GM19372 (cell line): ENCODE data around the gene TSPAN7.

Experiments used
- ATAC-seq: cut with Tn5 transposase; IDR thresholded peaks from one replicate; pipeline ENCODE4 v1.9.1; 2021; ENCODE audit warnings: mild to moderate bottlenecking, low read depth, moderate library complexity; ENCODE audit not compliant: unreplicated experiment

TSPAN7 gene

GRCh38 chrX:38639730-38640129 lies 78.4 kb downstream of the TSPAN7 start:
- no peak for ATAC-seq

GRCh38 chrX:38641197-38641596 lies 79.9 kb downstream of the TSPAN7 start:
- ATAC-seq: no peak

- no peak for ATAC-seq
Observed at GRCh38 chrX:38643903-38644302, 82.6 kb downstream of the TSPAN7 start.

- no peak for ATAC-seq
Observed at GRCh38 chrX:38646129-38646528, 84.8 kb downstream of the TSPAN7 start.

- no peak for ATAC-seq
Observed at GRCh38 chrX:38649221-38649620, 87.9 kb downstream of the TSPAN7 start.

GRCh38 chrX:38649674-38650647 lies 88.6 kb downstream of the TSPAN7 start:
- ATAC-seq: no peak

- no peak for ATAC-seq
Observed at GRCh38 chrX:38651625-38652601, 90.6 kb downstream of the TSPAN7 start.

- no peak for ATAC-seq
Observed at GRCh38 chrX:38652934-38653442, 91.6 kb downstream of the TSPAN7 start.

- ATAC-seq: no peak
Observed at GRCh38 chrX:38654302-38654701, 93.0 kb downstream of the TSPAN7 start.

GRCh38 chrX:38656350-38656915 lies 95.1 kb downstream of the TSPAN7 start:
- ATAC-seq: no peak

- no peak for ATAC-seq
Observed at GRCh38 chrX:38657562-38657961, 96.2 kb downstream of the TSPAN7 start.

- no peak for ATAC-seq
Observed at GRCh38 chrX:38660395-38661102, 99.2 kb downstream of the TSPAN7 start.

- ATAC-seq: no peak
Observed at GRCh38 chrX:38661103-38661441, 99.7 kb downstream of the TSPAN7 start.

GRCh38 chrX:38661561-38661960 lies 100.2 kb downstream of the TSPAN7 start:
- ATAC-seq: no peak

- no peak for ATAC-seq
Observed at GRCh38 chrX:38662640-38663039, 101.3 kb downstream of the TSPAN7 start.

GRCh38 chrX:38664285-38664684 lies 102.9 kb downstream of the TSPAN7 start:
- no peak for ATAC-seq

GRCh38 chrX:38666909-38667308 lies 105.6 kb downstream of the TSPAN7 start:
- ATAC-seq: no peak

GRCh38 chrX:38668771-38669170 lies 107.4 kb downstream of the TSPAN7 start:
- no peak for ATAC-seq

GRCh38 chrX:38669428-38669827 lies 108.1 kb downstream of the TSPAN7 start:
- no peak for ATAC-seq

- no peak for ATAC-seq
Observed at GRCh38 chrX:38672646-38673045, 111.3 kb downstream of the TSPAN7 start.
